Calu3 (cell line): ENCODE results near the gene CALM1. TPM values are rescaled to one million over a fixed set of nuclear protein-coding genes. Genes with fewer than 3 reads are reported as not detected.

ENCODE experiments used
- BruUV-seq: library from RNA; stranded (reverse); fragments of 400-500 nt; replicated peaks from 2 replicates; lab custom pipeline; 2021; lab: Mats Ljungman, UMichigan
- CTCF ChIA-PET: fragments of 300-600 bp; sonication (Branson Sonifier 250); formaldehyde crosslinking; loops from one replicate; lab custom pipeline; 2022; ENCODE audit warnings: antibody characterized with exemption; lab: Charles Lee
- DNase-seq: peaks from one replicate; pipeline ENCODE4 v3.0.0; 2022
- H3K27ac Mint-ChIP-seq: one replicate; pipeline ENCODE4 v1.8.0; 2022; ENCODE audit warnings: mixed read lengths; ENCODE audit not compliant: unreplicated experiment
- H3K27me3 Mint-ChIP-seq: one replicate; pipeline ENCODE4 v1.8.0; 2022; ENCODE audit warnings: mixed read lengths; ENCODE audit not compliant: unreplicated experiment
- H3K36me3 Mint-ChIP-seq: one replicate; pipeline ENCODE4 v1.8.0; 2022; ENCODE audit warnings: mild to moderate bottlenecking, moderate library complexity, mixed read lengths; ENCODE audit not compliant: insufficient read depth, unreplicated experiment
- H3K4me1 Mint-ChIP-seq: one replicate; pipeline ENCODE4 v1.8.0; 2022; ENCODE audit warnings: mild to moderate bottlenecking, low read depth, mixed read lengths; ENCODE audit not compliant: unreplicated experiment
- H3K4me3 Mint-ChIP-seq: one replicate; pipeline ENCODE4 v1.8.0; 2022; ENCODE audit warnings: mild to moderate bottlenecking, low read depth, moderate library complexity, mixed read lengths; ENCODE audit not compliant: unreplicated experiment
- H3K9me3 Mint-ChIP-seq: one replicate; pipeline ENCODE4 v1.8.0; 2022; ENCODE audit warnings: low read depth, mixed read lengths; ENCODE audit not compliant: unreplicated experiment
- CTCF ChIP-seq: fragments of 200-600 bp; IDR thresholded peaks from one replicate; pipeline ENCODE4 v1.8.0; 2022; ENCODE audit warnings: antibody characterized with exemption; ENCODE audit not compliant: unreplicated experiment
- intact Hi-C: fragments of 100-400 bp; cut with micrococcal nuclease; formaldehyde crosslinking; loops from one replicate; pipeline ENCODE4 v1.10.0; 2022; ENCODE audit not compliant: unreplicated experiment
- total RNA-seq: library from RNA; stranded (reverse); gene quantifications from 2 replicates; pipeline ENCODE4 v1.2.3, GENCODE V29; 2022

The CALM1 gene
- total RNA-seq, 1 experiment from 2014 or later, result 242 TPM

- CTCF ChIA-PET, result no interaction called here
- BruUV-seq, result no TSS peak
- H3K27me3 Mint-ChIP-seq, result no peaks in the 10 kb centered on the region
- H3K9me3 Mint-ChIP-seq, result no peaks in the 10 kb centered on the region
- no peak overlapping the region for H3K27ac Mint-ChIP-seq
- no peak overlapping the region for H3K4me3 Mint-ChIP-seq
- TF ChIP-seq CTCF, result no peak
- H3K4me1 Mint-ChIP-seq, result no peaks in the 10 kb centered on the region
- no peak for DNase-seq
- intact Hi-C loops, result no loop called here
- no peaks in the 10 kb centered on the region for H3K36me3 Mint-ChIP-seq
These were observed 41.0 kb upstream of the CALM1 start for GRCh38 chr14:90355540-90356518.

- no peaks in the 10 kb centered on the region for H3K9me3 Mint-ChIP-seq
- CTCF ChIA-PET, result no interaction called here
- no TSS peak for BruUV-seq
These were observed 39.9 kb upstream of the CALM1 start for GRCh38 chr14:90356925-90357324.

GRCh38 chr14:90358359-90358758, 38.5 kb upstream of the CALM1 start:
- no peak for TF ChIP-seq CTCF
- intact Hi-C loops, result no loop called here
- CTCF ChIA-PET, result no interaction called here
- no peaks in the 10 kb centered on the region for H3K36me3 Mint-ChIP-seq
- no peaks in the 10 kb centered on the region for H3K27me3 Mint-ChIP-seq
- no peaks in the 10 kb centered on the region for H3K4me1 Mint-ChIP-seq
- no peaks in the 10 kb centered on the region for H3K9me3 Mint-ChIP-seq
- DNase-seq, result no peak
- no peak overlapping the region for H3K27ac Mint-ChIP-seq
- BruUV-seq, result no TSS peak
- H3K4me3 Mint-ChIP-seq, result no peak overlapping the region

More at GRCh38 chr14:90356925-90357324, 39.9 kb upstream of the CALM1 start:
- no peak overlapping the region for H3K27ac Mint-ChIP-seq
- no peak for DNase-seq
- no peak for TF ChIP-seq CTCF
- intact Hi-C loops, result no loop called here
- H3K36me3 Mint-ChIP-seq, result no peaks in the 10 kb centered on the region
- no peaks in the 10 kb centered on the region for H3K27me3 Mint-ChIP-seq
- H3K4me3 Mint-ChIP-seq, result no peak overlapping the region
- H3K4me1 Mint-ChIP-seq, result no peaks in the 10 kb centered on the region

- H3K27me3 Mint-ChIP-seq, result no peaks in the 10 kb centered on the region
These were observed 34.8 kb upstream of the CALM1 start for GRCh38 chr14:90361865-90362557.

More at GRCh38 chr14:90361865-90362557, 34.8 kb upstream of the CALM1 start:
- TF ChIP-seq CTCF, result no peak
- Mint-ChIP-seq H3K9me3 (no peaks in the 10 kb centered on the region), H3K27ac (no peak overlapping the region), H3K4me3 (no peak overlapping the region), H3K36me3 (no peaks in the 10 kb centered on the region), H3K4me1 (no peaks in the 10 kb centered on the region)
- DNase-seq, result no peak
- intact Hi-C loops, result no loop called here
- no TSS peak for BruUV-seq
- CTCF ChIA-PET, result interaction anchor here (0.6 kb wide), 1 partner anchor 373 kb away, joined by 4 read pairs; no protein-coding TSS in a partner anchor
